ENCODE measurements around the gene ATG4C.

- TF ChIP-seq PKNOX1 (IDR thresholded peaks at IDR 0.05) = no peak
- no peak for TF ChIP-seq TARDBP (IDR thresholded peaks at IDR 0.05)
- TF ChIP-seq FOXM1 (IDR thresholded peaks at IDR 0.05; ENCODE audit: borderline replicate concordance) = no peak
- TF ChIP-seq HDGF (IDR thresholded peaks at IDR 0.05; ENCODE audit: borderline replicate concordance) = no peak
- no peak for TF ChIP-seq ELF4 (IDR thresholded peaks at IDR 0.05)
- TF ChIP-seq ZNF384 (IDR thresholded peaks at IDR 0.05) = no peak
- TF ChIP-seq SP1 (IDR thresholded peaks at IDR 0.05) = no peak
- TF ChIP-seq NFRKB (IDR thresholded peaks at IDR 0.05) = no peak
- no peak for TF ChIP-seq BHLHE40 (IDR thresholded peaks at IDR 0.05; ENCODE audit: borderline replicate concordance)
Measured at GRCh38 chr1:62772607-62773295, 11.2 kb upstream of the ATG4C start.
